M059J (cell line): Measurements from ENCODE around the gene HDLBP. TPM values are rescaled to one million over a fixed set of nuclear protein-coding genes. Genes with fewer than 3 reads are reported as not detected.
"Not testable (repeated sequence)": the region's sequence is repeated elsewhere in the genome, so short reads cannot be mapped to it uniquely, and the experiment has no call there.

Experiments
- DNase-seq: peaks from one replicate; pipeline ENCODE4 v3.0.0-alpha.2; 2012; ENCODE audit warnings: low read depth
- total RNA-seq: library from RNA; depleted of rRNA; stranded (reverse); fragments of >200 nt; shearing (Covaris generic); gene quantifications from 2 replicates; pipeline ENCODE4 v1.2.3, GENCODE V29; 2014

The HDLBP gene
- total RNA-seq, 1 experiment from 2014 or later, result 426 TPM

DNA sequence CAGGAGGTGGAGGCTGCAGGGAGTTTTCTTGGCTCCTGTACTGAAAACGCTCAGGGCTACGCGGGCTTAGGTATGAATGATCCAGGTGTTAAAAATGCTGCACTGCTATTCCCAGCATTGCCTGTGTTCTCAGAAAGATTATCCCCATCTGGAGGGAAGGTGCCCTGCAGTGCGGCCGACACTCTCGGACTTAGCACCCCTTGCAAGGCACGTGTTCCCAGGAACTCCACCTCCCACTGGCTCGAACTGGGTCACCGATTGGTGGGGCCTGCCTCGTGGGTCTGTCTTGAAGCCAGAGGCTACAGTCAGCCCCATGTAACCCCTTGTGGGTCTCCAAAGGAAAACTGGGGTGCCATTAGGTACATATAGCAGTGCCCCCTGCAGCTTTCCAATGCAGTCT lies 101.3 kb downstream of the HDLBP start:
- no peak for DNase-seq

DNA sequence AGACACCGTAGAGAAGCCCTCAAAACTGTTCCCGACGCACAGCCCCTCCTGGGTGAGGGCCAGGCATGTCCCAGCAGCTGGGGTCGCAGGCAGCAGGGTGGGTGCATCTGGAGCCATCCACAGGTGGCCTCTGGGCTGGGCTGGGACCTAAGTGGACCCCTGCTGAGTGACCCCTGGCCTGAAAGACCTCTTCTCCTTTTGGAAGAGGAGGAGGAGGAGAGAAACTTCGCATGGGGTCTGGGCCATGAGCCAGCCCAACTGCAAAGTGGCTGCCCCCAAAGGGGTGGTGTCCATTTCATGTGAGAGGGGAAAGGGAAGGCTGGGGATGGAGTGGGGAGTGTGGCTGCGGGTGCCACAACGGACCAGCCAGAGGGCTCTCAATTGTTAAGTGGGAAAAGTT lies 101.9 kb downstream of the HDLBP start:
- DNase-seq, result no peak

DNA sequence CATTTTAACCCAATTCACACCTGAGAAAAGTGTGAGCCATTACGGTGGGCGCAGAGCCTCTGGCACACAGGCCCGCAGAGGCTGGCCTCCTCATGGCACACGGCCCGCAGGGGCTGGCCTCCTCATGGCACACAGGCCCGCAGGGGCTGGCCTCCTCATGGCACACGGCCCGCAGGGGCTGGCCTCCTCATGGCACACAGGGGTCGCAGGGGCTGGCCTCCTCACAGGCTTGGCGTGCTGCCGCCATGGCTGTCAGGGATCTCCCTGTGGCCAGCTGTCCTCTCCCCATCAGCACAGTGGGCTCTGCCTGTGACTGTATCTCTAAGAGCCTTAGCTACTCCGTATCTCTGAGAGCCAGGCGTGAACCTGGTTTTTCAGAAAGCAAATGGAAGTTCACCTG lies 102.4 kb downstream of the HDLBP start:
- DNase-seq, result no peak

DNA sequence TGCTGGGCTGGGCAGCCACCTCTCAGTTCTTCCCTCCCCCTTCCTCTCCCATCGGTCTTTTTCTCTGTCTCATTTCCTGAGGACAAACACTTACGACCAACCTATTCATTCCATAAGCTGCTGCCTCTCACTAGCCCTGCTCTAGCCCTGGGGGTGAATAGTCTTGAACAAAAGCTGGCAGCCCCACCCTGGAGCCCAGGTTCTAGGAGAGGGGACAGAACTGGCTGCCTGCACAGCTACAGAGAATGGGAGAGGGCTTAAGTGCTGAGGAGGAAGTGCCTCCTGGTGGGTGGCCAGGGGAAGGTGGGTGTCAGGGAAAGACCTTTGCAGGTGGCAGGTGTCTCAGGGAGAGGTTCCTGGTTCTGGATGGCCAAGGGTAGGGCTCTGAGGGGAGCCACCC lies 104.2 kb downstream of the HDLBP start:
- no peak for DNase-seq

DNA sequence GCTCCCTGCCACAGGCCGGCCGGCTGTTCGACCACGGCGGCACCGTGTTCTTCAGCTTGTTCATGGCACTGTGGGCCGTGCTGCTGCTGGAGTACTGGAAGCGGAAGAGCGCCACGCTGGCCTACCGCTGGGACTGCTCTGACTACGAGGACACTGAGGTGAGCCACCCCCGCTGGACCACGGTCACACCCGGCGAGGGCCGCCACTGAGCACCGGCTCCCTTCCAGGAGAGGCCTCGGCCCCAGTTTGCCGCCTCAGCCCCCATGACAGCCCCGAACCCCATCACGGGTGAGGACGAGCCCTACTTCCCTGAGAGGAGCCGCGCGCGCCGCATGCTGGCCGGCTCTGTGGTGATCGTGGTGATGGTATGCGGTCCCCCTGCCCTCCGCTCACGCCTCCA lies 106.2 kb downstream of the HDLBP start:
- DNase-seq, result no peak

DNA sequence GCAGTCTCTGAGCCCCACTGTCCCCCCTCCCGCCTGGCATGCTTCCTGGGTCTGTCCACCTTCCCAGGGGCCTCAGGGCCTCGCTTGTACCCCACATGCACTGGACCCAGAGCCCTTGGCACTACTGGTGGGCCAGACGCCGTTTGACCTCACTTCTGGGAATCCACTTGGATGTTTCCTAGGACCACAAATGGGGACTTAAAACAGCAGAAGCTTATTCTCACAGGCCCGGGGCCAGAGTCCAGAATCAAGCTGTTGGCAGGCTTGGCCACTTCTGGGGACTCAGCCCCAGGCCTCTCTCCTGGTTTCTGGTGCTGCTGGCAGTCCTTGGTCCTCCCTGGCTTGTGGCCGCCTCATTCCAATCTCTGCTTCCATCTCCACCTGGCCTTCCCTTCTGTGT lies 107.4 kb downstream of the HDLBP start:
- DNase-seq, result no peak

DNA sequence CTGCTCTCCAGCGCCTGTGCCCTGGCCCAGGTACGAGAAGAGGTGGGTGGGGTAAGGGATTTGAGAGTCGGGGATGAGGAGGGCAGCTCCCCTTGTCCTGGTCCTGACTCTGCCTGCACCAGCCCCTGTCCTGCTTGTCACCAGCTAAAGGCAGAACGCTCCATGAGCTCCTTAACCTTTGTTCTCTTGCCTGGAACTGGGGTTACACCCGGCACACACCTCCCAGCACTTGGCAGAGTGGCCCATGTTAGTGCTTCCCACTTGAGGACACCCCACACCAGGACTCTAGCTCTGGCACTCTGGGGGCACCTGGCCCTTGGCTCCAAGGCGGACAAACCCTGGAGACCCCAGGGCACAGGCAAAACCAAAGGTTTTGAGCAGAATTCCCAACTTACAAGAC lies 107.8 kb downstream of the HDLBP start:
- DNase-seq, result no peak

DNA sequence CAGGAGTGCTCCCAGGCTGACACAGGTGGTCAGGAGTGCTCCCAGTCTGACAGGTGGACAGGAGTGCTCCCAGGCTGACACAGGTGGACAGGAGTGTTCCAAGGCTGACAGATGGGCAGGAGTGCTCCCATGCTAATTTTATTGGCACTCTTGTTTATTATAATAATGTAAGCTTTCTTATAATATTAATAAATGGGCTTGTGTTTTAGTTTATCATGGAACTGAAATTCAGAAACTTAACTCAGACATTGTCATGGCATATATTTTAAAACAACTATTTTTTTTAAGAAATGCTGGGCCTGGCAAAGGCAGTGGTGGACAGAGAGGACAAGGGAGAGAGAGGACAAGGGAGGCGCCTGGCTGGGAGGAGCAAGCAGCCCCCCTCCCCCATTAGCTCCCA lies 108.3 kb downstream of the HDLBP start:
- no peak for DNase-seq

DNA sequence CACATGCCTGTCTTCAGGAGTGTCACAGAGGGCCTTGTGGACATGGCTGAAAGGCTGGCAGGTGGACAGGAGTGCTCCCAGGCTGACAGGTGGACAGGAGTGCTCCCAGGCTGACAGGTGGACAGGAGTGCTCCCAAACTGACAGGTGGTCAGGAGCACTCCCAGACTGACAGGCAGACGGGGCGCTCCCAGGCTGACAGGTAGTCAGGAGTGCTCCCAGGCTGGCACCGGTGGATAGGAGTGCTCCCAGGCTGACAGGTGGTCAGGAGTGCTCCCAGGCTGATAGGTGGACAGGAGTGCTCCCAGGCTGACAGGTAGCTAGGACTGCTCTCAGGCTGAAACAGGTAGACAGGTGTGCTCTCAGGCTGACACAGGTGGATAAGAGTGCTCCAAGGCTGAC lies 110.4 kb downstream of the HDLBP start:
- no peak for DNase-seq

DNA sequence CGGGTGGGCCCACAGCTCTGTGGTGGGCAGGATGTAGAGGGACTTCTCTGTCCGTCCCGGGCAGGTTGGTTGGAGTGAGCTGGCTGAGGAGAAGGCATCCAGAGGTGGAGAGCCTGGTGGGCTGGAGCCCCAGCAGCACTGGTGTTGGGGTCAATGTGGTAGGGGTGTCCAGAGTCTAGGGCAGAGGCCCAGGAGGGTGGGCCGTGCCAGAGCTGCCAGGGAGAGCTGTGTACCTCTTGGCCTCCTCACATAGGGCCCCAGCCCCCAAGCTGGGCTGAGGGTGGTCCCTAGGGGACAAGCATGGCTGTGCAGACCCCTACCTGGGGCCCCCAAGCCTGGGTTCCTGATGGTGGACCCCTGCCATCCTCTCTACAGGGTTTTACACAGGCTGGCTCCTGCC lies 111.0 kb downstream of the HDLBP start:
- DNase-seq, result no peak

DNA sequence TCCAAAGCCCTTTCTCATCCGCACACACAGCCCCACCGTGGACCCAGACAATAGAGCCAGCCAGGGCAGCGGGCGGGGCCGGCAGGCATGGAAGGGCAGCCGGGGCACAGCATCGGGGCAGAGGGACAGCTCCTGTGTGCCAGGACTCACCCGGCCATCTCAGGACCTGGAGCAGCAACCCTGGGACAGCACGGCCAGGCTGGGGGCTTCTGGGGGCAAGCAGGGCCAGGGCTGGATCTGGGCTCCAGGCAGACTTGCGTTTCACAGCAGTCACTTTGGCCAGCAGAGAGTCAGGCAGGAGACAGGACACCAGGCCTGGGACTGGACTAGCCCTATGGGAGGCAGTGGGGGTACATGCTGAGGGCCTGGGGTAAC lies 111.5 kb downstream of the HDLBP start:
- no peak for DNase-seq

DNA sequence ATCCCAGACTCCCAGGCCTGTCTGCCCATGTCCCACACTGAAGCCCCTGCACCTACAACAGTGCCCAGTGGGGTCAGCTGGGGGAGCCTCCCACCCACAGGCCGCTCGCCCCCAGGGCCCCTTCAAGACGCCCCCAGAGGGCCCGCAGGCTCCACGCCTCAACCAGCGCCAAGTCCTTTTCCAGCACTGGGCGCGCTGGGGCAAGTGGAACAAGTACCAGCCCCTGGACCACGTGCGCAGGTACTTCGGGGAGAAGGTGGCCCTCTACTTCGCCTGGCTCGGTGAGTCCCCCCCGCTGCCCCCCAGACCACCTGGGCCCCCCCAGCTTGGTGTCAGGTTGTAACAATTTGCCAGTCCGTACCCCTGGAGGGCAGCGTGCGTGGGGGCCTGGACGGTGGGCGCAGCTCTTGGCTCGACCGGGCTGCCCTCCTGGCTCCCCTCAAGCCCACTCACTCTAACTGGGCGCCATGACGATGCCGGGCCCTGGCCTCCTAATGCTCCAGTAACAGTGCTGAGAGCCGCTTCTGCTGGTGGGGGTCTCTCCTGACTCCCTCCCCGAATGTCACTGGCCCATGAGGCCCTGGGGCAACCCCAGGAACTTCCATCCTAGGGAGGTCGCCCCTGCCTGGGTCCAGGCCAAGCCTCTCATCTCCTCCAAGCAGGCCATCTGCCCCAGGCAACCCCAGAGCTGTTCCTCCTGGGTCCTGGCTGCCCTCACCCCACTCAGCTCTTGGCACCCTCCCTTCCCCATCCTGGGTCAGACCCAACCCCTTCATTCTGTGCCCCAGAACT lies 112.1 kb downstream of the HDLBP start:
- no peak for DNase-seq

DNA sequence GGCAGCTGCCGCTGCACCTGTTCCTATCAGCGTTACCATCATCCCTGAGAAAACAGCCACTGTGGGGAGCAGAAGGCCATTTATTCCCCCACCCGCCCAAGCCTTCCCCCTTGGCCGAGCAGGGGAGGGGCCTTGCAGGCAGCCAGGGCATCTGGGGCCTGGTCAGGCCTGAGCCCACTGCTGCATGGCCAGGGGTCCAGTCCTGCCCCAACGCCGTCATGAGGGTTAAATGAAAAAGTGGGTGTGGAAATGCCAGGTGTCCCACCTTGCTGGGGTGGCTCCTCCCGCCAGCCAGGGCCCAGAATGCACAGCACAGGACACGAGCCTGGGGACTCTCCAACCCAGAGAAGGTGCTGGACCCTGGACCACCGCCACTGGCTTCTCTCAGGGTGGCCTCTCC lies 112.8 kb downstream of the HDLBP start:
- DNase-seq, result no peak

DNA sequence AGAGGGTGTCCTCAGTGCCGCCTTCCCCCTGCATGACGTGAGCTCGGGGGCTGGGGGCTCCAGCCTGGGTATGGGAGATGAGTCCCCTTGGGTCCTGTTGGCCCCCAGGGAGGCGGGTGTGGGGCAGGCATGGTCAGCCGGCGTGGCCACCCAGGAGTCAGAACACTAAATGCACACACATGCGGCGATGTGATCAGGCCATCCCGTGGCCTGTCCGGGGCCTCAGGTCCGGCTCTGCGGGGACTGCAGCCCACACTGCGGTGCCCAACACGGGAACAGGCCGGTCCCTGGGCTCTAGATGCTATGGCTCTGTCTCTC lies 113.2 kb downstream of the HDLBP start:
- no peak for DNase-seq

DNA sequence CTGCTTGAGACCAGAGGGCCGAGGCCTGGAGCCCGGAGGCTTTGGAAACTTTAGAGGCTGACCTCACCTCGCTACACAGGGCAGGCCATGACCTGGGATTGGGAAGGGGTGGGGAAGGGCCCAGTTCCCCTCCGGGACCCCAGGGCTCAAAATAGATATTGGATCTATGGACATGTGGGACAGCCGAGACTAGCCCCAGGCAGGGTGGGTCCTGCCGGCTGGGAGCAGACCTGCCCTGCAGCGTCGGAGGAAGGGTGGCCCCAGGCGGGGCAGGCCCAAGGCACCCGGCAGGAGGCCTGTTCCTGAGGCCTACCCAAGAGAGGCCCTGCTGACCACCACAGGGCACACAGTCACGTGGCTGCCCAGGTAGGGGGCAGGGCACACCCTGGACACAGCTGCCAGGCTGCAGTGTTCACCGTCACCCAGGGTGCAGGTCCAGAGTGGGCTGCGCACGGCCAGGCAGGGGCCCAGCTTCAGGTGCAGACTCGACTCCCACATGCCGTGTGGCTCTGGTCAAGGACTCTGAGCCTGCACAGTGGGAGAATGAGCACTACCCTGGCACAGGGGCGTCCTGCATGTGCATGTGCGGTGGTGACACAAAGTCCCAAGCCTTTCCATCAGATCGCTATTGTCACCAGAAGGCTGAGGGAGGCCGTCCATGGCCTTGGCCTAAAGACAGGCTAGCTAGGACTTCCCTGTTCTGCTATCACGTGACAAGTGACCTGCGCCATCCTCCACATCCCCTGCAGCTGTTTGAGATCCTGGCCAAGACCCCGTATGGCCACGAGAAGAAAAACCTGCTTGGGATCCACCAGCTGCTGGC lies 113.8 kb downstream of the HDLBP start:
- no peak for DNase-seq

DNA sequence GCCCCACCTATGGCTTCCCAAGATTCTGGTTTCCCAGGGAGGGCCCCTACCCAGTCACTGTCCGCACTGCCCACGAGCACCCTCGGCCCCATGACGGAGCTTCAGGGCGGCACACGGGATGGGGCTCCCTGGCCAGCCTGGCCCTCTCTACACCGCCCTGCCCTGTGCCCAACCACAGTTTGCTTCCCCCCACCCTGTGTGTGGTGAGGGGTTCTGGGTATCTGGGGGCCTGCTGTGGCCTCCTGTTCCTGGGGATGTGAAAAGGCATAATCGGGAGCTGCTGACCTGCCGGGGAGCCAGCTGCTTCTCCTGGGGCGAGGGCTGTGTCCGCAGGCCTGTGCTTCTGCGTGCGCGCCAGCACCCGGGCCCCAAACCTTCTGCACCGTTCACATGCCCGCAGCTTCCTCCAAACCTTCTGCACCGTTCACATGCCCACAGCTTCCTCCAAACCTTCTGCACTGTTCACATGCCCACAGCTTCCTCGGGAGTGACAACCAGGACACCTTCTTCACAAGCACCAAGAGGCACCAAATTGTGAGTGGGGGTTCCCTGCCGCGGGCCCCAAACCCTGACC lies 114.6 kb downstream of the HDLBP start:
- no peak for DNase-seq

DNA sequence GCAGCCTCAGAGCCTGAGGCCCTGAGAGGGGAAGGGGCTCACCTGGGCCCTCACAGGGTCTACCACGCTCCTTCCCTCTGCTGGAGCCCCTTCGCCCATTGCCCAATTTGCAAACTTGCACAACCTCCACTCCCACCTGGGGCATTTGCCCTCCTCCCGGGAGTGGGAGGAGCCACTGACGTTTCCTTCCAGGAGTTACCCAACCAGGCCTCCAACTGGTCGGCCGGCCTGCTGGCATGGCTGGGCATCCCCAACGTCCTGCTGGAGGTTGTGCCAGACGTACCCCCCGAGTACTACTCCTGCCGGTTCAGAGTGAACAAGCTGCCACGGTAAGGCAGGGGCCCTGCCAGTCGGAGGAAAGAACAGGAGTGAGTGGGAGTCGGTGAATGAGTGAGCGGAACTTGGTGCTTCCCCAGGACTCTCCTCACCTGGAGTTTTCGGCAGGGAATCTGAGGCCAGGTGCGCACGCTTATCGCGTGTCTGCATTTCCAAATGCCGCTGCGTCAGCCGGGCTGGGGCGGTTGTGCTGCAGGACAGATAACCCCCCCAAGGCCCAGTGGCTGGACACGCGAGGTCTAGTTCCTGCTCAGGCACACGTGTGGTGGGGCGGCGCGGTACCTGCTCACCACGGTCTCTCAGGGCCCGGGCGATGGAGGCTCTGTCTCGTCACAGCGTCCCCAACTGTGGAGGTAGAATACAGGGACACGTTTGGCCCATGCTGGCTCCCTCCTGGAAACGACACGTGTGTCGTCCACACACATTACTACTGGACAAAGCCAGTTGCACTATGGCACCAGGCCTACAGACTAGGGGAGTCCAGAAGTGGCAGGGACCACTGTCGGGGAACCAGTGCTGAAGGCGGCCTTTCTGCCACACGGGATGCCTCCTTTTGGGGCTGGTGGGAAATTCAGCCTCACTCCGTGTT lies 115.3 kb downstream of the HDLBP start:
- no peak for DNase-seq

DNA sequence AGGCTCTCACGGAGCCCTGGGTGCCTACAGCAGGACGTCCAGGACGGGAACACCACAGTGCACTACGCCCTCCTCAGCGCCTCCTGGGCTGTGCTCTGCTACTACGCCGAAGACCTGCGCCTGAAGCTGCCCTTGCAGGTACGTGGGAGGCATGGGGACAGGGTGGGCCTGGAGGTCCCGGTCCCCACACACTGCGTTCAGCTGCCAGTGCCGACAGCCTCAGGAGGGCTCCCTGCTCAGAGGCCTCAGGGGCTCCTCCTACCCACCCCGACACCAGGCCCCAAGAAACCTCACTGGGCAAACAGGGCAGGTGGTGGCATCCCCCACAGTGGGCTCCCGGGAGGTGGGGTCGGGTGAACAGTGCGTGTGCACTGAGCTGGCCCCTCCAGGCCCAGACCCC lies 116.2 kb downstream of the HDLBP start:
- no peak for DNase-seq

DNA sequence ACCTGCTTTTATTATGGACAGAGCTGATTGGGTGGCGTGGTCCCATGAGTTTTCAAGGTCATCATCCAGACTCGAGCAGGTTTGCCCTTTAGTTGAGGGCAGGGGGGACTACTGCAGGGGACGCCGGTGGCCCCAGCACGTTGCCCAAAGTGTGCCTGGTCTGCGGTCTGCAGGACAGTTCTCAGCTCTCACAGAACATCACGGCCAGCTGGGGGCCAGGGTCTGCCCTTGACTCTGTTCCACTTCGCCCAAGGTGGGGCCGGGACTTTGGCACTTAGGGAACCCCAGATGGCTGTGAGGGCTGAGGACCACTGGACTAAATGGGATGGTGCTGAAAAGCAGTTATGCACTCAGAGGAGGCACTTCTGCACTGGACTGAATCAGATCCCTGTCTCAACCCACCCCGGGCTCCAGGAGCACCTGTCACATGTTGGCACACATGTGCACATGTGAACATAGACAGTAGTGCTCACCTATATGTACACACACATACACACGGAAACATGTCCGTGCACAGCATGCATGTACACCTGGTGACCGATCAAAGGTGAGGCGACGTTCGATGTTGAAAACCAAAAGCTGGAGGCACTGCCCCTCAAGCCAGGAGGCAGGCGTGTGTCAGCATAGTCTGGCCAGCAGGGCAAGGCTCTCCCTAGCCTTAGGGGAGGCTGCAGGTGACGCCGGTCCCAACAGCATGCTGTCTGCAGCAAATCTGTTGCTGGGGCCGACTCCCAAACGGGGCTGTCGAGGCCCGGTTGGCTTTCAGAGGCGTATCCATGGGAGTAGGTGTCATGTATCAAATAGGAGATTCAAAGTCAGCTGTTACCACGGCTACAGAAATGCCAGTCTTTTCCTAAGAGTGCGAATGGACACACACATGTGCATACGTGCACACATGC lies 116.8 kb downstream of the HDLBP start:
- no peak for DNase-seq

DNA sequence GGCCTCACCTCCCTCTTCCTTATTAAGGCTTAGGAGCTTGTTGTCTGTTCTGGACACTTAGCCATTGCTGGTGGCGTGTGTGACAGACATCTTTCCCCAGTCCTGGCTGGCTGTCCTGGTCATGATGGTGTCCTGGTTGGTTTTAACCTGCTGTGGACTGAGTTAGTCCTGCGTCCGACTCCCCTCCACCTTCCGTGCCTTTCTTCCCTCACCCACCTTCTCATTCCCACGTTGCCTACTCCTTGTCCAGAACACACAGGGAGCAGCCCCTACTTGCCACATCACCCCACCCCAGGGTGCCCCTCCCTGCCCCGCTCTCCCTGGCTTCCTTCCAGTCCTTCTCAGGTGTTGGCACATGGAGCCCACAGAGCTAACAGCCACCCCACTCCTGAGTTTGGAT lies 117.5 kb downstream of the HDLBP start:
- no peak for DNase-seq

DNA sequence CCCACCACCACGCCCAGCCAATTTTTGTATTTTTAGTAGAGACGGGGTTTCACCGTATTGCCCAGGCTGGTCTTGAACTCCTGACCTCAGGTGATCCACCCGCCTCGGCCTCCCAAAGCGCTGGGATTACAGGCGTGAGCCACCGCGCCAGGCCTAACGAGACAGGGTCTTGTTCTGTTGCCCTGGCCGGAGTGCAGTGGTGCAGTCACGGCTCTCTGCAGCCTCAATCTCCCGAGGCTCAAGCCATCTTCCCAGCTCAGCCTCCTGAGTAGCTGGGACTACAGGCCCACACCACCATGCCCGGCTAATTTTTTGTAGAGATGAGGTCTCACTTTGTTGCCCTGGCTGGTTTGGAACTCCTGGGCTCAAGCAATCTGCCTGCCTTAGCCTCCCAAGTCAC lies 118.2 kb downstream of the HDLBP start:
- DNase-seq, result not testable (repeated sequence)
